CD4-positive, alpha-beta T cell treated with Interleukin-17A for 1 hour (primary cell): Measurements from ENCODE around the gene PHLDA1.

Experiments
- DNase-seq: peaks from one replicate; pipeline ENCODE4 v3.0.0-alpha.2; 2020

PHLDA1 gene

DNA sequence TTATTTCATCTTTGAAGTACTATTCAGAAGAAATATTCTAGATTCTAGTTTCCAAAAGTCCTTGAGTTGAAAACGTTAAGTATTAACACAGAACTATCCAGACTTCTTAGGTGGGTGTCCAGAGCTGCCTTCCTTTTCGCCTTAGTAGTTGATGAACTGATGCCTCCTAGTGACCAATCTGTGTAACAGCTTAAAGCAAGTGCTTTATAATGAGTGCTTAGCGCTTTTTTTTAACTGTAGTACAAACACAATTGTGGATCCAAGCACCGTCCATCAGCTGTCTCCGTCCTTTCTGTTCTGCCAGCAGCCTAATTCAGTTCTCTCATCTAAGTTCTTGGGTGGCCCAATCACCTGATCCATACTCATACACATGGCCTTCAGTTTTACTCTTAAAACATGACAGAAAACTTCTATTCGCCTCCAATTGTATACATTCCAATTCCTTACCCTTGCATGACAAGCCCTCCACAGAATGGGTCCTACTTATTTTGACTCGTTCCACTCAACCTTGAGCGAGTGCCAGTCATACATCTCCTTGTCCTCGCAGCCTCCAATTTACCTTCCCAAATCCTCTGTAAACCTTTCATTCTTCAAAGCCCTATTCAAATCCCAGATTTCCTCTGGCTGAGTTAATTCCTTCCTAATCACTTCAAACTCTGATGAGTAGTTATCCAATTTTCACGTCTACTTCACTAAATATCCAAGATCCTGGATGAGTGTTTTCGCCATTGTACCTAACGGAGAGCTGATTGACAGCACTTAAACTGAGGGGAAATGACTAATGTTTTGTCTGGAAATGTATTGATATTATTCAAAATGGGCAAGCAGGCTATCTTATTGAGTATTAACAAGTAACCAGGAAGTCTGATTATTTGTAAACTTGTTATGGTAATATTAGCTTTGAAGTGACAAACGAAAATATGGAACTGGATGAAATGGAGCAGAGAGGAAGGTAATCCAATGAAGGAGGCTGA lies 5.8 kb upstream of the PHLDA1 start:
- DNase-seq: peak; percentile 82

DNA sequence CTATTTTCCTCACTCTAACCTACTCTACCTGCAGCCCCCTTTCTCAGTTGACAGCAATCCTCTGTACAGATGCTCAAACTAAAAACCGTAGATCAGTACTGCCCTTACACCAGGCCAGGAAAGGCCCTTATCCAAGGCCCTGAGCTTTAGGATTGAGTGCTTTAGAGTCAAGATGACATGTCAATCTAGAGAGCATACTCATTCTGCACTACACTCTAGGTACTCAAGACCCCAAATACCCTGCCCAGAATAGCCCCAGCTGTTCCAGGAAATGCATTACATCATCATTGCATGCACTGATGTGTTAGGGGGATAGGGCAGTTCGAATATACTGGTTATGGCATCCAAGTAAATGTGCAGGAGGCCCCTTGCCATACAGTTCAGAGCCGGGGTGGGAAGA lies 3.5 kb upstream of the PHLDA1 start:
- DNase-seq: no peak

DNA sequence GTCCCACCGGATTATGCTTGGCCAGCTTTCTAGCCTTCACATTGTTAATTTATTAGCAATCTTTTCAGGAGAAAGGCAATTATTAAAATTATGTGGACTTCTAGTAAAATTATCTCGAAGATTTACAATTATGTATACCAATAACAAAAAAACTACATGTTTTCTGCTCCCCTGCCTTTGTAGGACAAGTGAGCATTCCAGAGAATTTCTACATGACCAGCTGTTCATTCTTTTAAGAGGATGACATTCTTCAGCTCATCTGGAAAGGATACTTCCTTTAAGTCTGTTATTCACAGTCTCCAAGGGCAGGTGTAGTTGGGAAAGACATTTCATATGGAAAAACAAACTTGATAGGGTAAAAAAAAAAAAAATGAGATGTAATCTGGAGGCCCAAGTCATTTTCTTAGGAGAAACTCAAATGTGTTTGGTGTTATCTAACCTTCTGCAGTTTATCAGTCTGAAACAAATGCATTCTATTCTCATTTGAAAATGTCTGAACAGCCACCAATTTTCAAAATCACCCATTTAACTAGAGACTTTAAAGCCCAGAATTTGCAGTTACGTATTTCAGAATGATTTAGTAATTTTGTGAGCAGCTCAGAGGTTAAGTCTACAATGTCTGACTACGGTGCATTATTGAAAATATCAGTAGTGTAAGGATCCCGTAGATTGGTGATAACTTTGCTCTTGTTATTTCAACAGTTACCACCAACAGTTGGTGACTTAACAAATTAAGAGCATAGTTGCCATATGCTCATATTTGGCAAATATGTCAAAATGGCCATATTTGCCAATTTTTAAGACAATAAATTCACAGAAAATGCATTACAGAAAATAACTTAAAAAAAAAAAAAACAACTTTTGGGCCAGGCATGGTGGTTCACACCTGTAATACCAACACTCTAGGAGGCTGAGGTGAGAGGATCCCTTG lies 1.8 kb upstream of the PHLDA1 start:
- no peak for DNase-seq

DNA sequence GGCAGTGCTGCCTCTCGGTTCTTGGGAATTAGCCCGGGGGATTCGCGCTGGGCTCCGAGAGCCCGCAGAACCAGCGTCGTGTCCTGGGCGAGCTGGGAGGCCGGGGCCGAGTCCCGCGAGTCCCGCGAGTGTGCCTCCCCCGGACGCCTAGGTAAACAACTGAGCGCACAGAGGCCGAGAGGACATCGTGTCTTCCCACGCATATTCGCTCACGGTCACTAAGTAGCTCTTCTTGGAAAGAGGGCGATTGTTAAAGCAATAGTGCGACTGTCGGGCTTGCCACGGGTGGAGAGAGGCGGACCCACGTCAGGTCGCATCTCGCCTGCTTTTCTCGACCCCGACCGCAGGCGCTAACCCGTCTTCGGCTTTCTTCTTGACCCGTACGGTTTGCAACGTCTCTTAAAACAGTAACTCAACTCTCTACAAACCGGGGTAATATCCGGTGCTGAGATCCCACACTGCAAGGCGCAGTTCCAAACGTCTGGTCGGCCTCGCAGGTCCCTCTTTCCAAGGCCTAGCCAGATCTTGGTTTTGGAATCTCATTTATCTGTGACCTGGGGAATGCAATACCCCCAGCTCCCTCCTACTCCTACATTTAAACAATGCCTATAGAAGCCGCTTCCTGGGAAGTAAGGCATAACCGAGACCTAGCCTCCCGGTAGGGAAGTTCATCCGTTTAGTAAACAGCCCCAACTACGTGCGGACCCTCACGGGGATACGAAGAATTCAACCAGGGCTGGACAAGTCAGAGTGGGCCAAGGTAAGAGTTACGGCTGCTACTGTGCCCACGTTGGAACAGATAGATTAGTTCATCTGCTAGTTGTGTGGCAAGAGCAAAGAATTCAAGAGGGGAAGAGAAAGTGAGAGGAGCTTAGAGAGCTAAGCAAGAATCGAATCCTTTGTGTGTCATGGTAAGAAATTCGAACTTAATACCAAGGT lies 736 bp upstream of the PHLDA1 start:
- DNase-seq: peak; percentile 44

DNA sequence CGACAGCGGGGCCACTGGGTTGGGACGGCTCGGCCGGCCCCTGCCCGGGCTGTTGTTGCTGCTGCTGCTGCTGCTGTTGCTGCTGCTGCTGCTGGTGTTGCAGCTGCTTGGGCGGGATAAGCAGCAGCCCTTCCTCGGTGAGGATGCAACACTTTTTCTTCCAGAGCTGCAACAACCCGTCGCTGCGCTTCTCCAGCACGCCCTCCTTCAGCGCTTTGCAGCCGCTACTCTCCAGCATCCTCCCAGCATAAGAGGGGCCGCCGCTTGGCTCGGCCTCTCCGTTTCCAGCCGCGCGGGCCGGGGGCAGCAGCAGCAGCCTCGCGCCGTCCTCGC lies 529 bp downstream of the PHLDA1 start:
- no peak for DNase-seq

DNA sequence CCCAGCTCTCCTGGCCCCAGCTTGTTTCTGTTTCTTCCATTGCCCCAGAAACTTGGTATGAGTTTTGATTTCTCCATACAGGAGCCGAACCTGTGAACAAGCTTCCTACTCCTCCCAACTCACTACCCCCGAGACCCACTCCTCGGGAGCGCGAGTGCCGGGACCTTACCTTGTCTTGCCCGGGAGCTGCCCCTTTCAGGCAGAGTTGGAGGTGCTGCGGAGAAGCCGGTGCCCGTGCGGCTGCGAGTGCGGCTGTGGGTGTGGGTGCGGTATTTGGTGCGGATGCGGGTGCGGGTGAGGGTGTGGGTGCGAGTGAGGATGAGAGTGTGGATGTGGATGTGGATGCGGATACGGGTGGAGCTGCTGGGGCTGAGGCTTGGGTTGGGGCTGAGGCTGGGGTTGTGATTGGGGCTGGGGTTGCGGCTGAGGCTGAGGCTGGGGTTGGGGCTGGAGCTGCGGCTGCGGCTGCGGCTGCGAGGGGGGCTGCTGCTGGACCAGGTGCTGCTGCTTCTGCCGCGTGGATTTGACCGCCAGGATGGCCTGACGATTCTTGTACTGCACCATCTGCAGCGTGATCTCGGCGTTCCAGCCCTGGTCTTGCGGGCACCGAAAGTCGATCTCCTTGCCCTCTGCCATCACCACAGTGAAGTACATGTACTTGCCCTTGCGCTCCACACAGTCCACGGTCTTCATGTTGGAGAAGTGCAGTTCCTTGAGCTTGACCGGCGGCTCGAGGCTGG lies 1.1 kb downstream of the PHLDA1 start:
- peak; percentile 70 for DNase-seq

DNA sequence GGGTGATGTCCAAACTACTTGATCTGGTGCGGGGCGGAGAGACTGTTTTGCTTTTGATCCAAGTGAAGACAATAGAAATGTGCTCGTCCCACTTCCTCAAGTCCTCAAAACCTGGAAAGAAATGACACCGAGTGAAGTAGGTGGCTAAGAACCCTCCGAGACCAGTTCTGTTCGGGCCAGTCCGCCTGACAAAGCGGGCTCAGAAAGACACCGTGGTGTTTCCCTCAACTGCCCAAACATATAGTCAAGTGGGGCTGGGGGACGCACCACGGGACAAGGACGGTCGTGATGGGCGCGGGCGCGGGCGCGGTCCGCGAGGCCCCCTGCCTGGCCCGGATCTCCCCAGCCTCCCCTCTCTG lies 1.6 kb downstream of the PHLDA1 start:
- DNase-seq: no peak

DNA sequence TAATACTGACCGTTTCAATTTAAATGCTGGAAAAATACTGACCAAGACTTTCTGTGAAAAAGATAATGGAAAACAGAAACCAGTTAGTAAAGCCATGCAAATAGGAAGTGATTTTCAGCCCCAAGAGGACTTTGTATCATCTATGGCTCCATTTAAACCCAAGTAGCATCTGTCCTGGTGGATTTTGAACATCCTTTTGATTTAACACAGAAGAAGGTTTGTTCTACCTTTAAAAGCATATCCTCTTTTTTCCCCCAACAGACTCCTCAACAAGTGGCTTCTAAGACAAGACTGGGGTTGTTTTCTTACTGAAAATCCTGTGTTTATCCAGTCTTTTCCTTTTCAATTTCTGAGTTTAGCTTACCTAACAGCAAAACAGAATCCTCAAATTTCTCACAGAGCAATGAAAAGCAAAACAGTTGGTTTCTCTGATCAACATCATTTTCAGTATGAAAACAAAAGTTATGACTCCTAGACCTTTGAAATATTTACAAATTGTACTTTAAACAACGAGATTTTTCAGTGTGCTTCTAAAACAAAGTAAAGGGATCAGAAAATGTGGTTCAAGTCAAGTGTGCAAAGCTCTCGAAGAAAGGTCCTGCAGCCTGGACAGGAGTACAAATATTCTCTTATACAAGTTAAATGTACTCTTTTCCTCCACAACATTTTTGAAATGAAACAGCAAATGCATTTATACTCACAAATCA lies 2.9 kb downstream of the PHLDA1 start:
- no peak for DNase-seq

DNA sequence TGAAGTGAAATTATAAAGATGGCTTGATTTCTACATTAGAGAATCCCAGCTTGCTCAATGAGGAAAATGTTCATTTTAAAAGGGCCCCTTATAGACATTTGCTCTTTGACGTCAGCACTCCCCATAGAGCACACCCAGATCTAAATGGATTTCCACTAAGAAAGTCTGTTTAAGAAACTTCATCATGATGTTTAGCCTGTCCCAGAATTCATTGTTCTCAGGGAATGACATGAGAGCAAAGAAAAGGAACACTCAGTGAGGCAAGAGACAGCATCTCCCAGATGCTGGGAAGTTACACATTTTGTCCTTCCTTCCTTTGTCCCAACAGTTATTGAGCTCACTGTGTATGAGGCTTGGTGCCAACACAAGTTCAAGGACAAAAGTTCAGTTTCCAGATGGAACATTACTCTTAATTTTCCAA lies 4.9 kb downstream of the PHLDA1 start:
- DNase-seq: no peak

DNA sequence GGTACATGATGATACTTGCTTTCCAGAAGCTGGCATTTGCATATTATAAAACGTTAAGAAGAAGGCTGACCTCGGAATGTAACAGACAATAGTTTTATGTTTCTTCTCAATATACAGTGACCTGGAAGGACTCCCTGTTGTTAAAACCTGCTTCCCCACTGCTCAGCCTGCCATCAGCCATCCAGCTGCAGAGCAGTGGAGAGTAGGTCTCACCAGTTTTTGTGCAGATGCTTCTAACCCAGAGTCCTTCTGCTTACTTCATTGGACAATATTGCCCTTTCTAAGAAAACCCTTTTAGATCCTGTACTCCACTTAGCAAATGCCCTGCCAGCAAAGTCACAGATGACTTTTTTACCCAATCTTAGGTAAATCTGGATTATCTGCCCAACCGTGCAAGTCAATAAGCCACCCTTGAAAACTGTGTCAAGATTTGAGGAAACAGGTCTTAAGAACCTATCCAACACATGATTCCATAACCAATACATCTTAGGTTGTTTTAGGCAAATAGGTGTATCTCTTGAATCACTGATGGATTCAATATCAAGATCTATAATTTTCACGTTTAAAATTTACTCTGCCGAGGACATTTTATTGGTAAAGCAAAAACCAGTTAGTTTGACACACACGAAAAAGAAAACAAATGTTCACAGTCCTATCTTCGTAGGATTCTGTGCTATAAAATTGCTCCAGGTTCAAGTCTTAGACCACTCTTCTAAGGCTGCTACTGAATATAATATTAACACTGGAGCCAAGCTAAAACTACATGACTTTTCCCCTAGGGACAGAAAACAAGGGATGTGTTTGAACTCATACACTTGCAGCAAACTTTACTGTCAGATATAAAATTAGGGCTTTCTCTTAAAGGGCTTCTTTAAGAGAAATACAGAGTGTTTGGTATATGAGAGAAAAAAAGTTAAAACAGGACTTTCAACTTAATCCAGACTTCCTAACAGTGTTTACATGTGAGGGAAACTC lies 5.7 kb downstream of the PHLDA1 start:
- DNase-seq: no peak

DNA sequence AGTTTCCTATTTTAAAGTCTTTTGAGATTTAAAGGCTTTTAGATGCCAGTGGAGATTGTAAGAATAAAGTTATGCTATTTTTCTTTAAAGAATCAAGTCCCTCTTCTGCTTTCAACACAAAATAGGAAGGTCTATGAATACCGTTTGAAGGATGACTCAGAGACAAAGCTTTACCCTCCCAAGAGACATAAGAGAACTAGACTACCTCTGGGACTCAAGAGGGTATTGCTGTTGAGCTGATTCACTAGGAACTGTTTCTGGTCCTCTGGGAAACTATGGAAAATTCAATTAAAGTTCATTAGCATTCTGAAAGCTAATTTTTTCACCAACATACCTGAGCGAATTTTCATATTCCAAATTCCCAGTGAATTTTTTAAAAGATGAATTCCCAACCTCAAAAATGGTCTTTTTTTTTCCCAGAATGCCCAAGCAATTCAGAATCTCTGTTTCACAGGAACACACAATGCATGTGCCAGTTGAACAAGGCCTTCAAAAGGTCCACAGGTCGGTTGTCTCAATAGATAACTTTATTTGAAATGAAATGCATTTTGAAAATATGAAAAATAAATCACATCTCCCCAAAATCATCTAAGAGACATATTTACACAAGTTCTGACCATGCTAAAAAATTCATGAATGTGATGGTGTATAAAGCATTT lies 6.5 kb downstream of the PHLDA1 start:
- no peak for DNase-seq

DNA sequence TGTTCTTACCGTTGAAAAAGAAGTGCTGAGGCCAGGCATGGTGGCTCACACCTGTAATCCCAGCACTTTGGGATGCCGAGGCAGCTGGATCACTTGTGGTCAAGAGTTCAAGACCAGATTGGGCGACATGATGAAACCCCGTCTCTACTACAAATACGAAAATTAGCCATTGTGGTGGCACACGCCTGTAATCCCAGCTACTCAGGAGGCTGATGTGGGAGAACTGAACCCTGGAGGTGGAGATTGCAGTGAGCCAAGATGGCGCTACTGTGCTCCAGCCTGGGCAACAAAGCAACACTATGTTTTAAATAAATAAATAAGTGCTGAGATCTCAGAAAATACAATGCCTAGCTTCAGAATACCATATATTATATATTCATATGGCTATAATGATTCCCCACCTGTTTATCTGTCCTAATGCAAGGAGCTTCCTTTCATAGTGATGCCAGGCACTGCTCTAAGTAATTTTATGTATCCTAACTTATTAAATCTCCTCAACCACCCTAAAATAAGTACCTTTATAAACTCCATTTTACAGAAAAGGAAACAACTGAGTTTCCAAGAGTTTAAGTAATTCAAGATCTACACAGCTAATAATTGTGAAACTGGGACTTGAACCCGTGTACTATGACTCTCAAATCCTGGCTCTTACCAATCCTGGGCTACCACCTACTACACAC lies 7.3 kb downstream of the PHLDA1 start:
- no peak for DNase-seq

DNA sequence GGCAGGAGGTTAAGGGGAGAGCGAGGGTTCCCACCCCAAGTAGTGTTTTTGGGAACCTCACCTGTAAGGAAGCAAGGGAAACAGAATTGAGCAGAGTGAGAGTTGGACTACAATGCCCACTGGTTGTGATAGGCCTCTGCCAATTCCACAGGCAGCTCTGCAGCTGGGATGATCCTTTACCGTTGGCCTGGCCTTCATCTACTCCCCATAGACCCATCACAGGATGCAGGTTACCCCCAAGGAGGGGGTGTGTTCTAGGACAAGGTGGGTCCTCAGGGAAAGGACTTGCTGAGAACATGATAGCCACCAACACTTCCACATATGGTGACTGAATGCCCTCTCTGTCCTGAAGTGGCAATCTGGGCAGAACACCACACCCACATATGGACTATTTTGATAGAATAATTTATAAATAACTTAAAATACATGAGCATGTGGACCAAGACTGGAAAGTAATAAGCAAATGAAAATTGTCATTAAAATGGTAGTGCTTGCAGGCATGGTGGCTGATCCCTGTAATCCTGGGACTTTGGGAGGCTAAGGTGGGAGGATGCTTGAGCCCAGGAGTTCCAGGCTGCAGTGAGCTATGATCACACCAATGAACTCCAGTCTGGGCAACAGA lies 8.4 kb downstream of the PHLDA1 start:
- no peak for DNase-seq

DNA sequence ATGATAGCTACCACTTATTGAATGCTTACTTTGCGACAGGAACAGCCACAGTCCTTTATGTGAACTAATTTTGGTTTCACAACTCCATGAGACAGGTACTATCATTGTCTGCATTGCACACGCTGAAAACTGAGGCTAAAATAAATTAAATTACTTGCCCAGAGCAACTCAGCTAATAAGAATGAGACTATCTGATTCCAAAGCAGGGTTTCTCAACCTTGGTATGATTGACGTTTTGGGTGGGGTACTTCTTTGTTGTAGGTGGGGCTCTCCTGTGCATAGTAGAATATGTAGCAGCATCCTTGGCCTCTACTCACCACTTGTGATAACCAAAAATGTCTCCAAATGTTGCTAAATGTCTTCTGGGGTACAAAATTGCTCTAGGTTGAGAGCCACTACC lies 9.1 kb downstream of the PHLDA1 start:
- no peak for DNase-seq

DNA sequence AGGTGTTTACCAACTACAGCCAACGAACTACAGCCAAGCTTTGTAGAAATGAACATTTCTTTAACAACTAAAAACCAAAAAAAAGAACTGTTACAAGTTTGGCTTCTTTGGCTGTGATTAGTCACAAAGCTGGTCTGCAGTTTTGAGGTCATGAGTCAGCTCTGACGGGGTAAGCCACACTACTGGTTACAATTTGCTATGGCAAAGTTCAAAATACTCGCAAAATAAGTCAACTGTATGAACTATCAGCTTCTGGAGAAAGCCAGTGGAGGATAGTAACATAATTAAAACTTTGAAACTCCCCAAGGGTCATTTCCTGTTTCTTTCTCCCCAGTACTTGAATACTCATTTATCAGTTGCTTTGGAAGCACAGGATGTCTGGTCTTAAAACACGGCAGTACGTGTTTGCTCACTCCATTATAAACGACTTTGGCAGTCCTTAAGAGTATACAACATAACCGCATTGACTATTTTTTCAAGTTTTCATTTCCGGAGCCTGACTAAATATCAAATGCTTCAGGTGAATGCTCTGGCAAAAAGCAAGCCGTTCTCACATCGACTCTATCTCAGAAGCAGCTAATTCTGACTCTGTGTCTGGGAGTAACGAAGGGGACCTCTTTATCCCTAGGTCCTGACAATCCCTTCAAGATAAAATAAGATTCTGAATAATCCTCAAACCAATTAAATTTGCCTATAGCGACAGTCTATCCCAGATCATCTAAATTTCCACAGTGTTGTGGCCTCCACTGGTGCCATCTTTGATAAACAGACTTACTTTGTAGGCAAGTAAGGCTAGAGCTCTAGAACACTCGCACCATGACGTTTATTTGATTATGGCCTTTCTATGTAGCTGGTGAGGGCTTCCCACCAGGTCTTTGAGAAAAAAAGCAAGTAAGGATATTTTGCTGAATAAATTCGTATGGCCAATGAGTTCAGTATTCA lies 10.6 kb downstream of the PHLDA1 start:
- DNase-seq: peak; percentile 82

DNA sequence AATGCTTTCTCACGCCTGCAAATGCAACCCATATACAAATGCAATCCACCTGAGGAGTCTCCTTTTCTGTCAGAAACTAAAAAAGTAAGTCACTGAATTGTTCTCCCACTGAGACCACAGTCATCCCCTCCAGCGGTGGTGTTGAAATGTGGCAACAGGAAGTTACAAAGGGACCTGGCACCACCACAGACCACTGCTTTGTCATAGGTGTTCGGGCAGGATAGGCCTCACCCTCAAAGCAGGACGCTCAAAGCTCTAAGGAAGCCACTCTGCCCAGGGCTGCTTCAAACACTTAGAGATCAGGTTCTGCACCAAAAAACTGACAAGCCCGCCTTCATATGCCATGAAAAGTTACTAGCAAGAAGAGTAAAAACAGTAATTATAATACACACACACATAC lies 11.3 kb downstream of the PHLDA1 start:
- peak; percentile 82 for DNase-seq

DNA sequence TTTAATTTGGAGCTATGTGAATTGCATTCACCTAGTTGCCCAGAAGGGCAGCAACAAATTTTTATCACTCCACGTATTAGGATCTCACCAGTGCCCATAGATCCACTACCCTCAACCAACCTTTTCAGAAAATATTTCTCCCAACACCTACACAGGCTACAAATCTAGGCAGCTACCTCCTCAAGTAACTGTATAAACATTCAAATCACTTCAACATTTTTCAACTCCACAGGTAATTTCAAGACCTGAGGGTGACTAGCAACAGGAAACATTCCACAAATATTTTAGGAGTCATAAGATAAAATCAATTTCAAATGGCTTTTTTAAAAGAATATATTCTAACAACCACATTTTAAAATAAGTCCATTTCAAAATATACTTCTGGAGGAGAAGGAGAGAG lies 12.9 kb downstream of the PHLDA1 start:
- DNase-seq: no peak
